ENCODE data around the gene SS18. TPM values are rescaled to one million over a fixed set of nuclear protein-coding genes. Genes with fewer than 3 reads are reported as not detected.
"Not testable (repeated sequence)": the region's sequence is repeated elsewhere in the genome, so short reads cannot be mapped to it uniquely, and the experiment has no call there.

Gene SS18, protein sequence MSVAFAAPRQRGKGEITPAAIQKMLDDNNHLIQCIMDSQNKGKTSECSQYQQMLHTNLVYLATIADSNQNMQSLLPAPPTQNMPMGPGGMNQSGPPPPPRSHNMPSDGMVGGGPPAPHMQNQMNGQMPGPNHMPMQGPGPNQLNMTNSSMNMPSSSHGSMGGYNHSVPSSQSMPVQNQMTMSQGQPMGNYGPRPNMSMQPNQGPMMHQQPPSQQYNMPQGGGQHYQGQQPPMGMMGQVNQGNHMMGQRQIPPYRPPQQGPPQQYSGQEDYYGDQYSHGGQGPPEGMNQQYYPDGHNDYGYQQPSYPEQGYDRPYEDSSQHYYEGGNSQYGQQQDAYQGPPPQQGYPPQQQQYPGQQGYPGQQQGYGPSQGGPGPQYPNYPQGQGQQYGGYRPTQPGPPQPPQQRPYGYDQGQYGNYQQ
- total RNA-seq (58.3 TPM), polyA plus RNA-seq (10 to 100 TPM; 39.8 to 60.0 (median 43.7) TPM)

- Mint-ChIP-seq H3K36me3 (peaks cover 10% of the 10 kb centered on the region), H3K4me1 (peaks cover 26 to 44% (median 35%) of the 10 kb centered on the region in 4 donors), H3K27ac (peak within 1 kb of the TSS; percentile 97 to 98 (median 98)), H3K4me3 (peak within 1 kb of the TSS; percentile 97 to 99 (median 98)), H3K9me3 (no peaks in the 10 kb centered on the region), H3K27me3 (peaks cover 4% of the 10 kb centered on the region)
- DNase-seq (peak; percentile 83 to 95 (median 86)), ATAC-seq (ENCODE audit: low read depth in 2 of 2) (peak; percentile 85 to 88)
- H3K36me3 ChIP-seq (ENCODE audit: control insufficient read depth, insufficient read depth, low read length), result peaks cover 15% of the 10 kb centered on the region
- peak within 1 kb of the TSS; percentile 90 for H3K4me3 ChIP-seq (ENCODE audit: low read depth, low read length)
- H3K9me3 ChIP-seq (ENCODE audit: control insufficient read depth in 2 of 2, low read length in 2 of 2), result no peaks in the 10 kb centered on the region
- H3K27me3 ChIP-seq (ENCODE audit: control insufficient read depth, insufficient read depth, low read length), result no peaks in the 10 kb centered on the region
- H3K4me1 ChIP-seq (ENCODE audit: control insufficient read depth, insufficient read depth, low read length, poor library complexity, severe bottlenecking), result peaks cover 35% of the 10 kb centered on the region
- peak within 1 kb of the TSS; percentile 91 for H3K27ac ChIP-seq (ENCODE audit: insufficient read depth, low read length, poor library complexity, severe bottlenecking)
These were observed at the start of gene SS18 for GRCh38 chr18:26090130-26091046. Gene SS18, minus strand, starts transcription at chr18:26090613. Its CDS starts 44 bp downstream, at chr18:26090569.

GRCh38 chr18:26135548-26135947, 45.1 kb upstream of the SS18 start:
- Histone ChIP-seq H3K36me3 (ENCODE audit: control insufficient read depth, insufficient read depth, low read length) (no peaks in the 10 kb centered on the region), H3K9me3 (ENCODE audit: control insufficient read depth in 2 of 2, low read length in 2 of 2) (no peaks in the 10 kb centered on the region), H3K4me3 (ENCODE audit: low read depth, low read length) (no peak overlapping the region), H3K27ac (ENCODE audit: insufficient read depth, low read length, poor library complexity, severe bottlenecking) (no peak overlapping the region), H3K4me1 (ENCODE audit: control insufficient read depth, insufficient read depth, low read length, poor library complexity, severe bottlenecking) (no peaks in the 10 kb centered on the region), H3K27me3 (ENCODE audit: control insufficient read depth, insufficient read depth, low read length) (peaks cover 4% of the 10 kb centered on the region)
- no peak overlapping the region for H3K27ac Mint-ChIP-seq
- H3K4me3 Mint-ChIP-seq, result no peak overlapping the region
- no peaks in the 10 kb centered on the region for H3K36me3 Mint-ChIP-seq
- no peaks in the 10 kb centered on the region for H3K9me3 Mint-ChIP-seq
- peaks cover 0 to 11% (median 5%) of the 10 kb centered on the region in 4 donors for H3K4me1 Mint-ChIP-seq
- ATAC-seq (ENCODE audit: low read depth in 2 of 2), result no peak
- H3K27me3 Mint-ChIP-seq, result peaks cover 4% of the 10 kb centered on the region
- DNase-seq, result no peak

DNA sequence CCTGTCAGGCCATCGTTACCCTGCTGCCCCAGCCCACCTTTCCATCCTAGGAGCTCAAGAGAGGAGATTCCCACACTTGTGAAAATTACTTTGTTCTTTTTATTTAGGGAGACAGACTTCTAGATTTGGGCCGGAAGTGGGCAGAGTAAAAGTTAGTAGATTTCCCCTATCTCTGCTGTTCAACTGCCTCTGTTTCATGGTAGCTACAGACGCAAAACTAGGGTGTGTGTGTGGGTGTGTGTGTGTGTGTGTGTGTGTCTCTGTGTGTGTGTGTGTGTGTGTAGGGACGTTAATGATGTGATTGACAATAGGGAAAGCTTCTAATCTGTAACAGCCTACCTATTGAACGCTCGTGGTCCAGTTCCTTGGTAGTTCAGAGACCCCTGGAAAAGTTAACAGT, 43.7 kb upstream of the SS18 start:
- Histone ChIP-seq H3K27ac (ENCODE audit: insufficient read depth, low read length, poor library complexity, severe bottlenecking) (peak overlapping the region; percentile 63), H3K9me3 (ENCODE audit: control insufficient read depth in 2 of 2, low read length in 2 of 2) (no peaks in the 10 kb centered on the region), H3K4me1 (ENCODE audit: control insufficient read depth, insufficient read depth, low read length, poor library complexity, severe bottlenecking) (no peaks in the 10 kb centered on the region), H3K27me3 (ENCODE audit: control insufficient read depth, insufficient read depth, low read length) (peaks cover 2% of the 10 kb centered on the region), H3K4me3 (ENCODE audit: low read depth, low read length) (peak overlapping the region; percentile 56), H3K36me3 (ENCODE audit: control insufficient read depth, insufficient read depth, low read length) (no peaks in the 10 kb centered on the region)
- Mint-ChIP-seq H3K4me3 (peak overlapping the region; percentile 77 to 94 (median 85)), H3K27ac (peak overlapping the region; percentile 57 to 92 (median 77)), H3K27me3 (peaks cover 8% of the 10 kb centered on the region), H3K9me3 (peaks cover 0 to 4% (median 0%) of the 10 kb centered on the region in 7 donors), H3K4me1 (peaks cover 0 to 11% (median 5%) of the 10 kb centered on the region in 4 donors), H3K36me3 (no peaks in the 10 kb centered on the region)
- ATAC-seq (ENCODE audit: low read depth in 2 of 2) (peak; percentile 19 to 36), DNase-seq (peak in 2 of 3 donors; percentile 1 to 37)

DNA sequence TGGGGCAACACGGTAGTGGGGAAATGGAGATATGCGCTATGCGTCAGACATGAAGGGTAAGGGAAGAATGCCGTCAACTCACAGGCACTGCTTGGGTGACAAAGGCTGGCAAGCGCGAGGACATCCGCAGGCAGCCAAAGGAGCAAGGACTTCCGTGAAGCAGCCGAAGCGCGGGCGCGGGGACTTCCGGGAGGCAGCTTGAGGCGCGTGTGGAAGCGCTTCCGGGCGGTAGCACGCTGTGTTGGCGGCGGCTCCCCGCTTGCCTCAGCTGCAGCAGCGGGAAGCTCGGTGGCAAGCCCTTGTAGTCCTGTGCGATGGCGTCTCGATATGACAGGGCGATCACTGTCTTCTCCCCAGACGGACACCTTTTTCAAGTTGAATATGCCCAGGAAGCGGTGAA, 43.2 kb upstream of the SS18 start, which contains the start of gene PSMA8:
PSMA8 (plus strand) TSS at position 218 of the 400 bp plus-strand sequence; CDS start at position 315, 97 bp downstream.
- peak within 1 kb of the TSS; percentile 57 to 92 (median 77) for H3K27ac Mint-ChIP-seq
- peaks cover 2% of the 10 kb centered on the region for H3K27me3 ChIP-seq (ENCODE audit: control insufficient read depth, insufficient read depth, low read length)
- peak within 1 kb of the TSS; percentile 77 to 94 (median 85) for H3K4me3 Mint-ChIP-seq
- DNase-seq, result peak; percentile 41 to 77 (median 43)
- ATAC-seq (ENCODE audit: low read depth in 2 of 2), result peak; percentile 73 to 79
- no peaks in the 10 kb centered on the region for H3K36me3 ChIP-seq (ENCODE audit: control insufficient read depth, insufficient read depth, low read length)
- no peaks in the 10 kb centered on the region for H3K4me1 ChIP-seq (ENCODE audit: control insufficient read depth, insufficient read depth, low read length, poor library complexity, severe bottlenecking)
- peaks cover 0 to 11% (median 5%) of the 10 kb centered on the region in 4 donors for H3K4me1 Mint-ChIP-seq
- peaks cover 0 to 4% (median 0%) of the 10 kb centered on the region in 7 donors for H3K9me3 Mint-ChIP-seq
- H3K4me3 ChIP-seq (ENCODE audit: low read depth, low read length), result peak within 1 kb of the TSS; percentile 67
- peak within 1 kb of the TSS; percentile 63 for H3K27ac ChIP-seq (ENCODE audit: insufficient read depth, low read length, poor library complexity, severe bottlenecking)
- no peaks in the 10 kb centered on the region for H3K36me3 Mint-ChIP-seq
- no peaks in the 10 kb centered on the region for H3K9me3 ChIP-seq (ENCODE audit: control insufficient read depth in 2 of 2, low read length in 2 of 2)
- H3K27me3 Mint-ChIP-seq, result peaks cover 9% of the 10 kb centered on the region

GRCh38 chr18:26128192-26128591, 37.8 kb upstream of the SS18 start:
- not testable (repeated sequence) for ATAC-seq (ENCODE audit: low read depth in 2 of 2); DNase-seq; H3K9me3 ChIP-seq (ENCODE audit: control insufficient read depth in 2 of 2, low read length in 2 of 2); H3K36me3 ChIP-seq (ENCODE audit: control insufficient read depth, insufficient read depth, low read length); H3K9me3 Mint-ChIP-seq; H3K4me3 ChIP-seq (ENCODE audit: low read depth, low read length); H3K27ac Mint-ChIP-seq; H3K36me3 Mint-ChIP-seq; H3K27ac ChIP-seq (ENCODE audit: insufficient read depth, low read length, poor library complexity, severe bottlenecking); H3K4me1 ChIP-seq (ENCODE audit: control insufficient read depth, insufficient read depth, low read length, poor library complexity, severe bottlenecking); H3K4me1 Mint-ChIP-seq; H3K4me3 Mint-ChIP-seq; H3K27me3 ChIP-seq (ENCODE audit: control insufficient read depth, insufficient read depth, low read length)
- H3K27me3 Mint-ChIP-seq, result peaks cover 12% of the 10 kb centered on the region

DNA sequence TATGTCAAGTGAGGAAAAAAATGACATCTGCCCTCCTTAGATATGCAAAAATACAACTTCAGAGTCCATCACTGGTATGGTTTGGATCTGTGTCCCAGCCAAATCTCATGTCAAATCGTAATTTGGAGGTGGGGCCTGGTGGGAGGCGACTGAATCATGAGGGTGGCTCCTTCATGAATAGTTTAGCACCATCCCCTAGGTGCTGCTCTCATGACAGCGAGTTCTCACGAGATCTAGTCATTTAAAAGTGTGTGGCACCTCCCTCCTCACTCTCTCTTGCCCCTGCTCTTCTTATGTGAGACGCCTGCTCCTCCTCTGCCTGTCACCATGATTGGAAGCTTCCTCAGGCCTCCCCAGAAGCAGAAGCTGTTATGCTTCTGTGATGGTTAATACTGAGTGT, 37.4 kb upstream of the SS18 start:
- peaks cover 0 to 2% (median under 1%) of the 10 kb centered on the region in 4 donors for H3K4me1 Mint-ChIP-seq
- ATAC-seq (ENCODE audit: low read depth in 2 of 2) (no peak), DNase-seq (no peak)
- peaks cover 0 to 11% (median 6%) of the 10 kb centered on the region in 7 donors for H3K9me3 Mint-ChIP-seq
- Histone ChIP-seq H3K27me3 (ENCODE audit: control insufficient read depth, insufficient read depth, low read length) (no peaks in the 10 kb centered on the region), H3K36me3 (ENCODE audit: control insufficient read depth, insufficient read depth, low read length) (no peaks in the 10 kb centered on the region), H3K9me3 (ENCODE audit: control insufficient read depth in 2 of 2, low read length in 2 of 2) (no peaks in the 10 kb centered on the region), H3K27ac (ENCODE audit: insufficient read depth, low read length, poor library complexity, severe bottlenecking) (no peak overlapping the region), H3K4me3 (ENCODE audit: low read depth, low read length) (no peak overlapping the region), H3K4me1 (ENCODE audit: control insufficient read depth, insufficient read depth, low read length, poor library complexity, severe bottlenecking) (no peaks in the 10 kb centered on the region)
- no peaks in the 10 kb centered on the region for H3K36me3 Mint-ChIP-seq
- no peak overlapping the region for H3K27ac Mint-ChIP-seq
- H3K4me3 Mint-ChIP-seq, result no peak overlapping the region
- H3K27me3 Mint-ChIP-seq, result peaks cover 13% of the 10 kb centered on the region

GRCh38 chr18:26121994-26122393, 31.6 kb upstream of the SS18 start:
- not testable (repeated sequence) for H3K27me3 ChIP-seq (ENCODE audit: control insufficient read depth, insufficient read depth, low read length); H3K4me1 ChIP-seq (ENCODE audit: control insufficient read depth, insufficient read depth, low read length, poor library complexity, severe bottlenecking); DNase-seq; H3K27me3 Mint-ChIP-seq; H3K27ac ChIP-seq (ENCODE audit: insufficient read depth, low read length, poor library complexity, severe bottlenecking); H3K36me3 ChIP-seq (ENCODE audit: control insufficient read depth, insufficient read depth, low read length); H3K4me3 ChIP-seq (ENCODE audit: low read depth, low read length); H3K27ac Mint-ChIP-seq; ATAC-seq (ENCODE audit: low read depth in 2 of 2); H3K4me3 Mint-ChIP-seq; H3K36me3 Mint-ChIP-seq; H3K4me1 Mint-ChIP-seq; H3K9me3 ChIP-seq (ENCODE audit: control insufficient read depth in 2 of 2, low read length in 2 of 2); H3K9me3 Mint-ChIP-seq

Data from CD4-positive, CD25-positive, alpha-beta regulatory T cell (primary cell).